HL-60 (cell line): Measurements from ENCODE around the gene GAB2.
"Not testable (repeated sequence)": the region's sequence is repeated elsewhere in the genome, so short reads cannot be mapped to it uniquely, and the experiment has no call there.

Experiments used
- DNase-seq, 2 experiments: peaks; one replicate each; pipeline ENCODE4 v3.0.0-alpha.2; 2010 to 2020; ENCODE audit warnings: low read depth in 1 of 2, low spot score in 1 of 2
- H3K27ac ChIP-seq: fragments of 250-450 bp; sonication (Bioruptor Pico); replicated peaks from 2 replicates; pipeline ENCODE4 v1.5.1; 2020; ENCODE audit warnings: mild to moderate bottlenecking, moderate library complexity
- H3K27me3 ChIP-seq: fragments of 250-450 bp; sonication (Bioruptor Pico); 2 replicates; pipeline ENCODE4 v1.5.1; 2021; ENCODE audit warnings: mild to moderate bottlenecking, moderate library complexity; ENCODE audit not compliant: insufficient read depth, poor library complexity, severe bottlenecking
- H3K4me3 ChIP-seq: replicated peaks from 2 replicates; pipeline ENCODE4 v1.5.1; 2011; ENCODE audit warnings: mild to moderate bottlenecking, control low read depth, low read length; ENCODE audit not compliant: insufficient read depth
- GABPA ChIP-seq: IDR thresholded peaks from 2 replicates; pipeline ENCODE4 v1.6.1; 2012; ENCODE audit warnings: low read depth
- POLR2AphosphoS5 ChIP-seq: IDR thresholded peaks from 2 replicates; pipeline ENCODE4 v1.6.1; 2012; ENCODE audit warnings: low read depth
- SPI1 ChIP-seq: IDR thresholded peaks from 2 replicates; pipeline ENCODE4 v1.6.1; 2012; ENCODE audit warnings: low read depth, mild to moderate bottlenecking, borderline replicate concordance
- TF ChIP-seq, protein P1 (sequence below): IDR thresholded peaks from 2 replicates; pipeline ENCODE4 v1.6.1; 2012; ENCODE audit warnings: low read depth; ENCODE audit not compliant: insufficient replicate concordance
- TF ChIP-seq, protein P2 (sequence below): IDR thresholded peaks from one replicate; pipeline ENCODE4 v1.5.1; 2011; ENCODE audit warnings: low read length, control low read depth, inconsistent platforms; ENCODE audit not compliant: insufficient read depth

Gene GAB2

DNA sequence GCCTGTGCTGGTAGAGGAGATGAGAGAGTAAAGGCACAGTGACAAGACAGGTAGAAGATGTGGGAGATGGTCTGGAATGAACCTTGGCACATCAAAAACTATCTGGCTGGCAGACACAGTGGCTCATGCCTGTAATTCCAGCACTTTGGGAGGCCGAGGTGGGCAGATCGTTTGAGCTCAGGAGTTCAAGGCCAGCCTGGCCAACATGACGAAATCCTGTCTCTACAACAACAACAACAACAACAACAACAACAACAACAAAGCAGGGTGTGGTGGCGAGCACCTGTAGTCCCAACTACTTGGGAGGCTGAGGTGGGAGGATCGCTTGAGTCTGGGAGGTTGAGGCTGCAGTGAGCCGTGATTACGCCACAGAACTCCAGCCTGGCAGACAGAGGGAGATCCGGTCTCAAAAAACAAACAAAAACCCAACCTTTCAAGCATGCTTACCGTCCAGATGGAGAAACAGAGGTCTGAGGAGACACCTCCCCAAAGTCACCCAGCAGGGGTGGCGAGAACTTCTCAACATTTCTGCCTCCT is 240.9 kb downstream of the GAB2 start:
- no peak for DNase-seq
- H3K4me3 ChIP-seq = no peak overlapping the region
- H3K27me3 ChIP-seq = no peaks in the 10 kb centered on the region
- TF ChIP-seq, protein P1, sequence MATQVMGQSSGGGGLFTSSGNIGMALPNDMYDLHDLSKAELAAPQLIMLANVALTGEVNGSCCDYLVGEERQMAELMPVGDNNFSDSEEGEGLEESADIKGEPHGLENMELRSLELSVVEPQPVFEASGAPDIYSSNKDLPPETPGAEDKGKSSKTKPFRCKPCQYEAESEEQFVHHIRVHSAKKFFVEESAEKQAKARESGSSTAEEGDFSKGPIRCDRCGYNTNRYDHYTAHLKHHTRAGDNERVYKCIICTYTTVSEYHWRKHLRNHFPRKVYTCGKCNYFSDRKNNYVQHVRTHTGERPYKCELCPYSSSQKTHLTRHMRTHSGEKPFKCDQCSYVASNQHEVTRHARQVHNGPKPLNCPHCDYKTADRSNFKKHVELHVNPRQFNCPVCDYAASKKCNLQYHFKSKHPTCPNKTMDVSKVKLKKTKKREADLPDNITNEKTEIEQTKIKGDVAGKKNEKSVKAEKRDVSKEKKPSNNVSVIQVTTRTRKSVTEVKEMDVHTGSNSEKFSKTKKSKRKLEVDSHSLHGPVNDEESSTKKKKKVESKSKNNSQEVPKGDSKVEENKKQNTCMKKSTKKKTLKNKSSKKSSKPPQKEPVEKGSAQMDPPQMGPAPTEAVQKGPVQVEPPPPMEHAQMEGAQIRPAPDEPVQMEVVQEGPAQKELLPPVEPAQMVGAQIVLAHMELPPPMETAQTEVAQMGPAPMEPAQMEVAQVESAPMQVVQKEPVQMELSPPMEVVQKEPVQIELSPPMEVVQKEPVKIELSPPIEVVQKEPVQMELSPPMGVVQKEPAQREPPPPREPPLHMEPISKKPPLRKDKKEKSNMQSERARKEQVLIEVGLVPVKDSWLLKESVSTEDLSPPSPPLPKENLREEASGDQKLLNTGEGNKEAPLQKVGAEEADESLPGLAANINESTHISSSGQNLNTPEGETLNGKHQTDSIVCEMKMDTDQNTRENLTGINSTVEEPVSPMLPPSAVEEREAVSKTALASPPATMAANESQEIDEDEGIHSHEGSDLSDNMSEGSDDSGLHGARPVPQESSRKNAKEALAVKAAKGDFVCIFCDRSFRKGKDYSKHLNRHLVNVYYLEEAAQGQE = no peak
- TF ChIP-seq POLR2AphosphoS5 (no peak), GABPA (no peak), SPI1 (no peak)
- TF ChIP-seq, protein P2, sequence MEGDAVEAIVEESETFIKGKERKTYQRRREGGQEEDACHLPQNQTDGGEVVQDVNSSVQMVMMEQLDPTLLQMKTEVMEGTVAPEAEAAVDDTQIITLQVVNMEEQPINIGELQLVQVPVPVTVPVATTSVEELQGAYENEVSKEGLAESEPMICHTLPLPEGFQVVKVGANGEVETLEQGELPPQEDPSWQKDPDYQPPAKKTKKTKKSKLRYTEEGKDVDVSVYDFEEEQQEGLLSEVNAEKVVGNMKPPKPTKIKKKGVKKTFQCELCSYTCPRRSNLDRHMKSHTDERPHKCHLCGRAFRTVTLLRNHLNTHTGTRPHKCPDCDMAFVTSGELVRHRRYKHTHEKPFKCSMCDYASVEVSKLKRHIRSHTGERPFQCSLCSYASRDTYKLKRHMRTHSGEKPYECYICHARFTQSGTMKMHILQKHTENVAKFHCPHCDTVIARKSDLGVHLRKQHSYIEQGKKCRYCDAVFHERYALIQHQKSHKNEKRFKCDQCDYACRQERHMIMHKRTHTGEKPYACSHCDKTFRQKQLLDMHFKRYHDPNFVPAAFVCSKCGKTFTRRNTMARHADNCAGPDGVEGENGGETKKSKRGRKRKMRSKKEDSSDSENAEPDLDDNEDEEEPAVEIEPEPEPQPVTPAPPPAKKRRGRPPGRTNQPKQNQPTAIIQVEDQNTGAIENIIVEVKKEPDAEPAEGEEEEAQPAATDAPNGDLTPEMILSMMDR = no peak
- H3K27ac ChIP-seq = no peak overlapping the region

DNA sequence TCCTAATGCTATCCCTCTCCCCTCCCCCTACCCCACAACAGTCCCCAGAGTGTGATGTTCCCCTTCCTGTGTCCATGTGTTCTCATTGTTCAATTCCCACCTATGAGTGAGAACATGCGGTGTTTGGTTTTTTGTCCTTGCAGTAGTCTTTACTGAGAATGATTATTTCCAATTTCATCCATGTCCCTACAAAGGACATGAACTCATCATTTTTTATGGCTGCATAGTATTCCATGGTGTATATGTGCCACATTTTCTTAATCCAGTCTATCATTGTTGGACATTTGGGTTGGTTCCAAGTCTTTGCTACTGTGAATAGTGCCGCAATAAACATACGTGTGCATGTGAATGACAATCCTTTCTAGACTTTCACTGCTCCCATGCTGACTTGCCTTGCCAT is 241.8 kb downstream of the GAB2 start:
- H3K27ac ChIP-seq, H3K4me3 ChIP-seq, DNase-seq, H3K27me3 ChIP-seq: not testable (repeated sequence)

DNA sequence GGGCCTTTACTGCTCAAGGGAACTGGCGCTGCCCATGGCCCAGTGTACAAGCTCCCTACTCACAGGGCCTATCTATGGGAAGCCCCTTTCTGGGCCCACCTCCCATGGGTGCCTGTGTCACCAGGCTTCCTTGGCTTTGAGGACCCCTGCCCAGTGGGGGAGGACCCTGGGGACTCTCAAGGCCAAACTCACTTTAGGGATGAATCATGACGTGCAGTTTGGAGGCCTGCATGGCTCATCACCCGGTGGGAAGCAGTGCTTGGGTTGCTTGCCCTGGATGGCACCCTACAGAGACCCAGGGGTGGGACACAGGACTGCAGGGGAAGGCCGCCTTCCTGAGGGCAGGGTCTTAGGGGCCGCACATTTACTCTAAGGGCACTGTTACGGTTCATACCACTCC is 245.7 kb downstream of the GAB2 start:
- H3K27ac ChIP-seq = no peak overlapping the region
- H3K4me3 ChIP-seq = no peak overlapping the region
- H3K27me3 ChIP-seq = no peaks in the 10 kb centered on the region
- TF ChIP-seq GABPA (no peak), POLR2AphosphoS5 (no peak), SPI1 (no peak)
- TF ChIP-seq, protein P2 = no peak
- TF ChIP-seq, protein P1 = no peak
- no peak for DNase-seq

DNA sequence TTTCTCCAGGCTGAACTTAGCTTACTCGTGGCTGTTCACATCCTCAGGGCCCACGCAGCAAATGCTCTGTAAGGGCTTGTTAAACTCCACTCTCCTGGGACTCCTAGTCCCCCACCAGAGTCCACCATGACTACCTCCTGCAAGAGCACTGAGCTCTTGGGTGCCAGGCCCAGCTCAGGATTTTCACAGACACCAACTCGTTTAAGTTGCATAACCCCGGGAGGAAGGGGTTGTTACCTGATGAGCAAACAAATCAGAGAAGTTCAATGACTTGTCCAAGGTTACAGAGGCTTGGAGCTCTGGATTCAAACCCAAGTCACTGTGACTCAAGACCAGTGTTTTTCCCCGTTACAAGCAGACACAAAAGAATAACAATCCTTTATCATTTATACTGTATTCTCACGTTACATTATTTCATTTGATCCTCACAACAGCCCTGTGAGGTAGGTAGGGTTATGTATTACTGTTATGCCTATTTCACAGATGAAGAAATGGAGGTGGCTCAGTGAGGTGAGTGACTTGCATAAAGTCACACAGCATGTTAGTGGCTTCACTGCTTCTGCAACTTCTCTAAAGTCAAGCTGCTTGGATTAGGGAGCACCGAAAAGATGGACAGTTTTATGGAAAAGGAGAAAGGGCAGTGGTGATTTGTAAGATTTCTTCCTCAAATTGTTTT is 246.6 kb downstream of the GAB2 start:
- no peaks in the 10 kb centered on the region for H3K27me3 ChIP-seq
- DNase-seq = no peak
- TF ChIP-seq SPI1 (no peak), GABPA (no peak), POLR2AphosphoS5 (no peak)
- TF ChIP-seq, protein P2 = no peak
- TF ChIP-seq, protein P1 = no peak
- no peak overlapping the region for H3K4me3 ChIP-seq
- no peak overlapping the region for H3K27ac ChIP-seq
